HepG2 (cell line): Measurements from ENCODE around the gene PIP4K2C. TPM values are rescaled to one million over a fixed set of nuclear protein-coding genes. Genes with fewer than 3 reads are reported as not detected.

Source experiments
- CEBPG ChIP-seq: IDR thresholded peaks from 2 replicates; pipeline ENCODE4 v1.6.1; 2016
- DMAP1 ChIP-seq: IDR thresholded peaks from 2 replicates; pipeline ENCODE4 v1.6.1; 2016
- ELF1 ChIP-seq: sonication (generic); formaldehyde crosslinking; IDR thresholded peaks from 2 replicates; pipeline ENCODE4 v1.4.0; 2020; ENCODE audit warnings: missing genetic modification reagents
- GLI4 ChIP-seq: sonication (generic); formaldehyde crosslinking; IDR thresholded peaks from 2 replicates; pipeline ENCODE4 v1.5.1; 2020; ENCODE audit warnings: missing genetic modification reagents, mild to moderate bottlenecking, moderate library complexity, borderline replicate concordance
- HDAC1 ChIP-seq: sonication (generic); formaldehyde crosslinking; IDR thresholded peaks from 2 replicates; pipeline ENCODE4 v1.5.1; 2020; ENCODE audit warnings: mild to moderate bottlenecking, missing genetic modification reagents
- HDAC6 ChIP-seq: fragments of 200-600 bp; sonication (generic); IDR thresholded peaks from 2 replicates; pipeline ENCODE4 v1.7.0; 2017; ENCODE audit warnings: mild to moderate bottlenecking, antibody characterized with exemption, low read length, low read depth
- HMG20A ChIP-seq: IDR thresholded peaks from 2 replicates; pipeline ENCODE4 v1.6.1; 2016; ENCODE audit warnings: borderline replicate concordance
- NAIF1 ChIP-seq: sonication (generic); formaldehyde crosslinking; IDR thresholded peaks from 2 replicates; pipeline ENCODE4 v1.5.0; 2020; ENCODE audit warnings: mild to moderate bottlenecking, missing genetic modification reagents, borderline replicate concordance
- NR2C2 ChIP-seq: sonication (generic); formaldehyde crosslinking; IDR thresholded peaks from 2 replicates; pipeline ENCODE4 v1.4.0; 2020; ENCODE audit warnings: missing genetic modification reagents, mild to moderate bottlenecking, moderate library complexity, borderline replicate concordance
- POLR2A ChIP-seq, 2 experiments: IDR thresholded peaks; 2 replicates each; pipeline ENCODE4 v1.6.1; 2011; ENCODE audit warnings: low read depth in 2 of 2, low read length in 2 of 2, mild to moderate bottlenecking in 1 of 2, moderate library complexity in 1 of 2; ENCODE audit not compliant: insufficient read depth in 1 of 2
- ZNF501 ChIP-seq: sonication (generic); formaldehyde crosslinking; IDR thresholded peaks from 2 replicates; pipeline ENCODE4 v1.5.1; 2020; ENCODE audit warnings: mild to moderate bottlenecking, moderate library complexity, missing genetic modification reagents
- ZNF746 ChIP-seq: sonication (generic); formaldehyde crosslinking; IDR thresholded peaks from 2 replicates; pipeline ENCODE4 v1.8.0; 2022; ENCODE audit warnings: mild to moderate bottlenecking, missing genetic modification reagents
- polyA plus RNA-seq, 8 experiments: library from polyadenylated mRNA; depleted of rRNA in 3 of 8; stranded (reverse) in 7 of 8; unstranded in 1 of 8; fragments of >200 nt; fragmentation: Illumina TruSeq in 4 of 8; extraction: Trizol in 4 of 8; gene quantifications; 2 replicates each; pipeline versions ENCODE4 v1.2.1 to v1.2.3, GENCODE V29; 2011 to 2016; ENCODE audit warnings: low read depth in 4 of 8, missing spikeins in 1 of 8, mixed read lengths in 1 of 8; ENCODE audit not compliant: insufficient read depth in 1 of 8
- total RNA-seq, 5 experiments: library from RNA; depleted of rRNA; stranded (reverse); fragments of >200 nt; fragmentation: Illumina TruSeq; extraction: Trizol; gene quantifications; 2 replicates each; pipeline ENCODE4 v1.2.3, GENCODE V29; 2016; ENCODE audit warnings: low read depth in 1 of 5
- TF ChIP-seq, protein P1 (sequence below): sonication (generic); formaldehyde crosslinking; IDR thresholded peaks from 2 replicates; pipeline ENCODE4 v1.5.0; 2020; ENCODE audit warnings: mild to moderate bottlenecking, missing genetic modification reagents
- TF ChIP-seq, protein P2 (sequence below): sonication (generic); formaldehyde crosslinking; IDR thresholded peaks from 2 replicates; pipeline ENCODE4 v1.4.0; 2020; ENCODE audit warnings: missing genetic modification reagents, low read depth, mild to moderate bottlenecking, borderline replicate concordance
- TF ChIP-seq, protein P3 (sequence below): sonication (generic); formaldehyde crosslinking; IDR thresholded peaks from 2 replicates; pipeline ENCODE4 v1.8.1; 2023; ENCODE audit warnings: missing genetic modification reagents, mild to moderate bottlenecking, borderline replicate concordance
- TF ChIP-seq, protein P4 (sequence below), 2 experiments: sonication (generic) in 1 of 2; formaldehyde crosslinking in 1 of 2; IDR thresholded peaks; 2 replicates each; pipeline versions ENCODE4 v1.4.0 to v1.6.1; 2018 to 2020; ENCODE audit warnings: missing genetic modification reagents in 2 of 2, borderline replicate concordance in 1 of 2, low read depth in 1 of 2, mild to moderate bottlenecking in 1 of 2, missing biosample characterization in 1 of 2
- TF ChIP-seq, protein P5 (sequence below): IDR thresholded peaks from 2 replicates; pipeline ENCODE4 v1.6.1; 2016; ENCODE audit warnings: low read depth, missing genetic modification reagents, missing compliant biosample characterization

Gene PIP4K2C
- total and polyA plus RNA-seq, 2 of the 13 experiments (the other 11 are each of a cell fraction or from before 2014, with no cell fraction given) = 23.3 to 26.4 TPM

DNA sequence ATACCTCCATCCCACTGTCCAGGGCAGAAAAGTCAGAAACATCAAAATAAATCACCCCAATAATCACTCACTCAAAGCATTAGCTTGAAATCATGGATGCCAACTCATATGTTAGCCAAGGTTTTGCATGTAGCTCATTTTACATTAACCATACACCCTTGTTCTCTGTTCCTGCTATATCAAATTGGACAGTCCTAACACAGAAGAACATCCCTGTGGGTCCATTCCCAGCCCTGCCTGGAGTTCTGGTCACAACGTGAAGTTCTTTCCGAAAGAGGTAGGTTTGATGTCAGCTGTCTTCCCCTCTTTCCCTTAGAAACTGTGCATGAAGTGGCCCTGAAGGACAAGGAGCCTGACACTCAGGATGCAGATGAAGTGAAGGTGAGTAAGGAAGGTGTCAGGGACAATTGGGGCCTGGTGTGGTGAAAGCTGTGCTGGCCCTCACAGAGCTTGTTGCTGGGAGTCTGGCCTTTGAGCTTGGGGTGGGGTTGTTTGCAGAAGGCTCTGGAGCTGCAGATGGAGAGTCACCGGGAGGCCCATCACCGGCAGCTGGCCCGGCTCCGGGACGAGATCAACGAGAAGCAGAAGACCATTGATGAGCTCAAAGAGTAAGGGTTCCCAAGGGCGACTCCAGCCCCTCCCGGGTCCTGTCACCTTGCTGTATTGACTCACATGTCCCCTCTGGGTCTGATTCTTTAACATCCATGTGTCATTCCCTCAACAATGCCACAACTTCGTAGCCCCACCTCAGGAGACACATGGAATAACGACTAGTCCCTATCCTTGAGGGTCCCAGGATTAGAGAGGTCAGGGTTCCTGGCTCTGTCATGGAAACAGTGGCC, 15.0 kb upstream of the PIP4K2C start (continued):
- TF ChIP-seq, protein P1, sequence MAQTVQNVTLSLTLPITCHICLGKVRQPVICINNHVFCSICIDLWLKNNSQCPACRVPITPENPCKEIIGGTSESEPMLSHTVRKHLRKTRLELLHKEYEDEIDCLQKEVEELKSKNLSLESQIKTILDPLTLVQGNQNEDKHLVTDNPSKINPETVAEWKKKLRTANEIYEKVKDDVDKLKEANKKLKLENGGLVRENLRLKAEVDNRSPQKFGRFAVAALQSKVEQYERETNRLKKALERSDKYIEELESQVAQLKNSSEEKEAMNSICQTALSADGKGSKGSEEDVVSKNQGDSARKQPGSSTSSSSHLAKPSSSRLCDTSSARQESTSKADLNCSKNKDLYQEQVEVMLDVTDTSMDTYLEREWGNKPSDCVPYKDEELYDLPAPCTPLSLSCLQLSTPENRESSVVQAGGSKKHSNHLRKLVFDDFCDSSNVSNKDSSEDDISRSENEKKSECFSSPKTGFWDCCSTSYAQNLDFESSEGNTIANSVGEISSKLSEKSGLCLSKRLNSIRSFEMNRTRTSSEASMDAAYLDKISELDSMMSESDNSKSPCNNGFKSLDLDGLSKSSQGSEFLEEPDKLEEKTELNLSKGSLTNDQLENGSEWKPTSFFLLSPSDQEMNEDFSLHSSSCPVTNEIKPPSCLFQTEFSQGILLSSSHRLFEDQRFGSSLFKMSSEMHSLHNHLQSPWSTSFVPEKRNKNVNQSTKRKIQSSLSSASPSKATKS (CRISPR knock-in tag) = 0 out of 2 replicates have a peak, but pooled peaks have one; percentile 43
- peak; percentile 46; the same call in 1 of the 2 replicates for TF ChIP-seq NR2C2 (CRISPR knock-in tag)
- TF ChIP-seq, protein P2, sequence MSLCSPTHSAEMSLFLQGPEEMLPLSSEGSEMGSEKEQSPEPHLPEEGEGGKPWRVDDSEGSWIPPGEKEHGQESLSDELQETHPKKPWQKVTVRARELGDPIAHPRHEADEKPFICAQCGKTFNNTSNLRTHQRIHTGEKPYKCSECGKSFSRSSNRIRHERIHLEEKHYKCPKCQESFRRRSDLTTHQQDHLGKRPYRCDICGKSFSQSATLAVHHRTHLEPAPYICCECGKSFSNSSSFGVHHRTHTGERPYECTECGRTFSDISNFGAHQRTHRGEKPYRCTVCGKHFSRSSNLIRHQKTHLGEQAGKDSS = peak; percentile 17; the same call in 1 of the 2 replicates
- TF ChIP-seq HMG20A (CRISPR knock-in tag) = 0 out of 2 replicates have a peak, but pooled peaks have one; percentile 21
- TF ChIP-seq NAIF1 = peak; percentile 56; the same call in 1 of the 2 replicates
- no peak; the same call in 1 of the 2 replicates for TF ChIP-seq GLI4 (CRISPR knock-in tag)
- TF ChIP-seq, protein P3, sequence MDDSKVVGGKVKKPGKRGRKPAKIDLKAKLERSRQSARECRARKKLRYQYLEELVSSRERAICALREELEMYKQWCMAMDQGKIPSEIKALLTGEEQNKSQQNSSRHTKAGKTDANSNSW (CRISPR knock-in tag) = no peak
- no peak for TF ChIP-seq ELF1 (CRISPR knock-in tag)
- TF ChIP-seq, protein P4, sequence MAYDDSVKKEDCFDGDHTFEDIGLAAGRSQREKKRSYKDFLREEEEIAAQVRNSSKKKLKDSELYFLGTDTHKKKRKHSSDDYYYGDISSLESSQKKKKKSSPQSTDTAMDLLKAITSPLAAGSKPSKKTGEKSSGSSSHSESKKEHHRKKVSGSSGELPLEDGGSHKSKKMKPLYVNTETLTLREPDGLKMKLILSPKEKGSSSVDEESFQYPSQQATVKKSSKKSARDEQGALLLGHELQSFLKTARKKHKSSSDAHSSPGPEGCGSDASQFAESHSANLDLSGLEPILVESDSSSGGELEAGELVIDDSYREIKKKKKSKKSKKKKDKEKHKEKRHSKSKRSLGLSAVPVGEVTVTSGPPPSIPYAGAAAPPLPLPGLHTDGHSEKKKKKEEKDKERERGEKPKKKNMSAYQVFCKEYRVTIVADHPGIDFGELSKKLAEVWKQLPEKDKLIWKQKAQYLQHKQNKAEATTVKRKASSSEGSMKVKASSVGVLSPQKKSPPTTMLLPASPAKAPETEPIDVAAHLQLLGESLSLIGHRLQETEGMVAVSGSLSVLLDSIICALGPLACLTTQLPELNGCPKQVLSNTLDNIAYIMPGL (CRISPR knock-in tag; IDR thresholded peaks at IDR 0.05; ENCODE audit: borderline replicate concordance in 1 of 2, low read depth in 1 of 2) = peak; percentile 35 to 48; a peak in 1 of 4 replicates
- TF ChIP-seq HDAC6 = no peak
- peak; percentile 63; the same call in 1 of the 2 replicates for TF ChIP-seq ZNF746 (CRISPR knock-in tag)
- peak; percentile 44 to 58; a peak in 2 of 4 replicates for TF ChIP-seq POLR2A (IDR thresholded peaks at IDR 0.05; ENCODE audit: insufficient read depth in 1 of 2, low read depth in 2 of 2, low read length in 2 of 2)
- peak; percentile 8 for TF ChIP-seq CEBPG (CRISPR knock-in tag)
- TF ChIP-seq, protein P5, sequence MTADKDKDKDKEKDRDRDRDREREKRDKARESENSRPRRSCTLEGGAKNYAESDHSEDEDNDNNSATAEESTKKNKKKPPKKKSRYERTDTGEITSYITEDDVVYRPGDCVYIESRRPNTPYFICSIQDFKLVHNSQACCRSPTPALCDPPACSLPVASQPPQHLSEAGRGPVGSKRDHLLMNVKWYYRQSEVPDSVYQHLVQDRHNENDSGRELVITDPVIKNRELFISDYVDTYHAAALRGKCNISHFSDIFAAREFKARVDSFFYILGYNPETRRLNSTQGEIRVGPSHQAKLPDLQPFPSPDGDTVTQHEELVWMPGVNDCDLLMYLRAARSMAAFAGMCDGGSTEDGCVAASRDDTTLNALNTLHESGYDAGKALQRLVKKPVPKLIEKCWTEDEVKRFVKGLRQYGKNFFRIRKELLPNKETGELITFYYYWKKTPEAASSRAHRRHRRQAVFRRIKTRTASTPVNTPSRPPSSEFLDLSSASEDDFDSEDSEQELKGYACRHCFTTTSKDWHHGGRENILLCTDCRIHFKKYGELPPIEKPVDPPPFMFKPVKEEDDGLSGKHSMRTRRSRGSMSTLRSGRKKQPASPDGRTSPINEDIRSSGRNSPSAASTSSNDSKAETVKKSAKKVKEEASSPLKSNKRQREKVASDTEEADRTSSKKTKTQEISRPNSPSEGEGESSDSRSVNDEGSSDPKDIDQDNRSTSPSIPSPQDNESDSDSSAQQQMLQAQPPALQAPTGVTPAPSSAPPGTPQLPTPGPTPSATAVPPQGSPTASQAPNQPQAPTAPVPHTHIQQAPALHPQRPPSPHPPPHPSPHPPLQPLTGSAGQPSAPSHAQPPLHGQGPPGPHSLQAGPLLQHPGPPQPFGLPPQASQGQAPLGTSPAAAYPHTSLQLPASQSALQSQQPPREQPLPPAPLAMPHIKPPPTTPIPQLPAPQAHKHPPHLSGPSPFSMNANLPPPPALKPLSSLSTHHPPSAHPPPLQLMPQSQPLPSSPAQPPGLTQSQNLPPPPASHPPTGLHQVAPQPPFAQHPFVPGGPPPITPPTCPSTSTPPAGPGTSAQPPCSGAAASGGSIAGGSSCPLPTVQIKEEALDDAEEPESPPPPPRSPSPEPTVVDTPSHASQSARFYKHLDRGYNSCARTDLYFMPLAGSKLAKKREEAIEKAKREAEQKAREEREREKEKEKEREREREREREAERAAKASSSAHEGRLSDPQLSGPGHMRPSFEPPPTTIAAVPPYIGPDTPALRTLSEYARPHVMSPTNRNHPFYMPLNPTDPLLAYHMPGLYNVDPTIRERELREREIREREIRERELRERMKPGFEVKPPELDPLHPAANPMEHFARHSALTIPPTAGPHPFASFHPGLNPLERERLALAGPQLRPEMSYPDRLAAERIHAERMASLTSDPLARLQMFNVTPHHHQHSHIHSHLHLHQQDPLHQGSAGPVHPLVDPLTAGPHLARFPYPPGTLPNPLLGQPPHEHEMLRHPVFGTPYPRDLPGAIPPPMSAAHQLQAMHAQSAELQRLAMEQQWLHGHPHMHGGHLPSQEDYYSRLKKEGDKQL = 0 out of 2 replicates have a peak, but pooled peaks have one; percentile 51
- TF ChIP-seq ZNF501 = peak; percentile 14; the same call in 1 of the 2 replicates
- peak; percentile 36; the same call in 1 of the 2 replicates for TF ChIP-seq DMAP1 (CRISPR knock-in tag)
- peak; percentile 73 for TF ChIP-seq HDAC1 (CRISPR knock-in tag)
